Measurements from ENCODE around the gene TBC1D9B. TPM values are rescaled to one million over a fixed set of nuclear protein-coding genes. Genes with fewer than 3 reads are reported as not detected.
"Not testable (repeated sequence)": the region's sequence is repeated elsewhere in the genome, so short reads cannot be mapped to it uniquely, and the experiment has no call there.

The TBC1D9B gene
- total and polyA plus RNA-seq, 11 donors = 29.3 to 68.9 (median 43.1) TPM

DNA sequence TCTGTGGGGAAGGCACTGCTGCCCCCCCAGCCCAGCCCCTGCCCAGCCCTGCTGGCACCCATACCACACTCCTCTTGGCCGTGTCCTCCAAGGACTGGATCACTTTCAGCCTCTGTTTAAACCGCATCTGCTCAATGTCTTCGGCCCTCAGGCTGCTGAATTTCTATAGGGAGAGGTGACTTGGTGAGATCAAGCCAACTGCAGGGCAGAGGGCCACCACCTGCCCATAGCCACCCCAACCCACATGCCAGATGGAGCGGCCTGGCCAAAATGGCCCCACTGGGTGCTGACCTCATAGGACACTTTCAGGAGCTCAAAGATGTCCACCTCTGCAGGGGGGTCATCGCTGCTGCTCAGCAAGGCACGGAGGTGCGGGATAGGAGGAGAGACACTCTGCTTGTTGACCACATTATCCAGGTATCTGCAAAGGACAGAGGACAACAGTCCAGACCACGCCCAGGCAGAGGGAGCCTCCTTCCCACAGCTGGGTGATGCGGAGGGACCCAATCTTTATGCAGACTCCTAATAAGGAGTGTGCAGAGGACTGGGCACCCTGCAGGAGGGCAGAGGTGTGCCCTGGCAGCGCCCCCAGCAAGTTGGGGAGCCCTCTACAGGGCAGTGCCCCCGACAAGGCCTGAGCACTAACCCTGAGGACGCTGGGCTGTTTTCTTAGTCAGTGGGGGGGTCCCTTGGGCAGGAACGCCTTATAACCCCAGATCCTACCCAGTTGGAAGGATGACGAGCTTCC, 34.7 kb downstream of the TBC1D9B start:
- Histone ChIP-seq H3K4me3 (no peak overlapping the region), H3K36me3 (peaks cover 0 to 95% (median 74%) of the 10 kb centered on the region in 9 donors), H3K27ac (peak overlapping the region in 4 of 12 donors; percentile 14 to 62 (median 32)), H3K27me3 (no peaks in the 10 kb centered on the region), H3K4me1 (peaks cover 0 to 15% (median 1%) of the 10 kb centered on the region in 12 donors), H3K9me3 (no peaks in the 10 kb centered on the region)
- TF ChIP-seq, protein P1, sequence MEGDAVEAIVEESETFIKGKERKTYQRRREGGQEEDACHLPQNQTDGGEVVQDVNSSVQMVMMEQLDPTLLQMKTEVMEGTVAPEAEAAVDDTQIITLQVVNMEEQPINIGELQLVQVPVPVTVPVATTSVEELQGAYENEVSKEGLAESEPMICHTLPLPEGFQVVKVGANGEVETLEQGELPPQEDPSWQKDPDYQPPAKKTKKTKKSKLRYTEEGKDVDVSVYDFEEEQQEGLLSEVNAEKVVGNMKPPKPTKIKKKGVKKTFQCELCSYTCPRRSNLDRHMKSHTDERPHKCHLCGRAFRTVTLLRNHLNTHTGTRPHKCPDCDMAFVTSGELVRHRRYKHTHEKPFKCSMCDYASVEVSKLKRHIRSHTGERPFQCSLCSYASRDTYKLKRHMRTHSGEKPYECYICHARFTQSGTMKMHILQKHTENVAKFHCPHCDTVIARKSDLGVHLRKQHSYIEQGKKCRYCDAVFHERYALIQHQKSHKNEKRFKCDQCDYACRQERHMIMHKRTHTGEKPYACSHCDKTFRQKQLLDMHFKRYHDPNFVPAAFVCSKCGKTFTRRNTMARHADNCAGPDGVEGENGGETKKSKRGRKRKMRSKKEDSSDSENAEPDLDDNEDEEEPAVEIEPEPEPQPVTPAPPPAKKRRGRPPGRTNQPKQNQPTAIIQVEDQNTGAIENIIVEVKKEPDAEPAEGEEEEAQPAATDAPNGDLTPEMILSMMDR (IDR thresholded peaks at IDR 0.05) = no peak
- no peak for TF ChIP-seq POLR2A (IDR thresholded peaks at IDR 0.05)
- intact Hi-C loops (cut with DNase I) = loop anchor here in 1 of 10 donors (5.0 kb wide), 1 partner anchor 34 kb away; the partner anchor contains the start of gene TBC1D9B
- DNase-seq (no peak), ATAC-seq (no peak)
- WGBS, 4 donors = 91 to 94% (median 91%) methylated on average over 13 to 14 of the region's 14 CpGs

DNA sequence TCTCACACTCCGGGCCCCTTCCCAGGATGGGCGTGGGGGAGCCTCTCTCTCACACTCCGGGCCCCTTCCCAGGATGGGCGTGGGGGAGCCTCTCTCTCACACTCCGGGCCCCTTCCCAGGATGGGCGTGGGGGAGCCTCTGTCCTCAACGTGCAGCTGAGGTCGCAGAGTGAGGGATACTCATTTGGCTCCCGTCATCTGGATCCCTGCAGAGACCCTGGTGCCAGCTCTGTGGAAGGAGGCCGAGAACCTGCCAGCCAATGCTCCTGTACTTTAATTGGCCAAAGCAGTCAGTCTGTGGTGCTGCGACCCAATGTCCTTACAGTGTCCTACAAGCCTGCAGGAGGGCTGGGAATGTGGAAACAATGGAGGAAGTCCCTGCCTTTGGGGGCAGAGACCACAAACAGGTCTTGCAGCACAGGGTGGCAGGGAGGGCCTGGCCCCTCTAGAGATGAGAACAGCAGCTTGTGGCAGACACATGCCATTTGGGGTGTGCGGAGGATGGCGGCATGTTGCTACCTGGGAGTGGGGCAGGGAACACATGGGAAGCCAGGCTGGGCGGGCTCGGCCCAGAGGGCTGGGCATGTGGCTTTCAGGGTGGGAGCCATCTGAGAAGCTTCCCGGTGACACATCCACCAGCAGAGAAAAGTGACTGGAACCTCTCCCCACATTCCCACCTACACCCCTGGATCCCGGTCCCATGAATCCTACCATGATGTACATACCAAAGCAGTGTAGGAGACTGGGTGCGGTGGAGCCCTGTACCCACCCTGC, 35.5 kb downstream of the TBC1D9B start:
- Histone ChIP-seq H3K36me3 (peaks cover 0 to 95% (median 72%) of the 10 kb centered on the region in 9 donors), H3K27me3 (no peaks in the 10 kb centered on the region), H3K4me3 (no peak overlapping the region), H3K27ac (peak overlapping the region in 6 of 12 donors; percentile 6 to 62 (median 32)), H3K4me1 (peaks cover 0 to 15% (median 1%) of the 10 kb centered on the region in 12 donors), H3K9me3 (no peaks in the 10 kb centered on the region)
- ATAC-seq (no peak), DNase-seq (no peak)
- intact Hi-C loops (cut with DNase I) = loop anchor here in 1 of 10 donors (5.0 kb wide), 1 partner anchor 35 kb away; the partner anchor contains the start of gene TBC1D9B
- 74 to 88% (median 79%) methylated on average over 10 to 15 of the region's 18 CpGs for WGBS, 4 donors
- TF ChIP-seq, protein P1 (IDR thresholded peaks at IDR 0.05) = no peak
- no peak for TF ChIP-seq POLR2A (IDR thresholded peaks at IDR 0.05)

DNA sequence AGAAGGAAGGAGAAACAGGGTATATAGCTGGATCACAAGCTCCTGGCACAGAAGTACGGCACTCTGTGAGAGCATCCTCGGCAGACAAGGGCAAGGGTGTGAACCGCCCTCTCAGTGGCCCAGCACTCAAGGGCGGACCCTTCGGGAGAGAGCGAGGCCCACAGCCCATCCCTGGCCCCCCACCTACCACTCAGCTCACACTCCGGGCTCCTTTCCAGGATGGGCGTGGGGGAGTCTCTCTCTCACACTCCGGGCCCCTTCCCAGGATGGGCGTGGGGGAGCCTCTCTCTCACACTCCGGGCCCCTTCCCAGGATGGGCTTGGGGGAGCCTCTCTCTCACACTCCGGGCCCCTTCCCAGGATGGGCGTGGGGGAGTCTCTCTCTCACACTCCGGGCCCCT, 36.2 kb downstream of the TBC1D9B start:
- DNase-seq, H3K9me3 ChIP-seq, H3K27me3 ChIP-seq, ATAC-seq, H3K4me3 ChIP-seq: not testable (repeated sequence)
- H3K4me1 ChIP-seq = peaks cover 0 to 15% (median 1%) of the 10 kb centered on the region in 12 donors
- intact Hi-C loops (cut with DNase I) = loop anchor here in 1 of 10 donors (5.0 kb wide), 1 partner anchor 36 kb away; the partner anchor contains the start of gene TBC1D9B
- 75 to 85% (median 81%) methylated on average over 10 to 14 of the region's 14 CpGs for WGBS, 4 donors
- H3K36me3 ChIP-seq = peaks cover 0 to 95% (median 66%) of the 10 kb centered on the region in 9 donors
- peak overlapping the region in 4 of 12 donors; percentile 23 to 74 (median 39) for H3K27ac ChIP-seq

DNA sequence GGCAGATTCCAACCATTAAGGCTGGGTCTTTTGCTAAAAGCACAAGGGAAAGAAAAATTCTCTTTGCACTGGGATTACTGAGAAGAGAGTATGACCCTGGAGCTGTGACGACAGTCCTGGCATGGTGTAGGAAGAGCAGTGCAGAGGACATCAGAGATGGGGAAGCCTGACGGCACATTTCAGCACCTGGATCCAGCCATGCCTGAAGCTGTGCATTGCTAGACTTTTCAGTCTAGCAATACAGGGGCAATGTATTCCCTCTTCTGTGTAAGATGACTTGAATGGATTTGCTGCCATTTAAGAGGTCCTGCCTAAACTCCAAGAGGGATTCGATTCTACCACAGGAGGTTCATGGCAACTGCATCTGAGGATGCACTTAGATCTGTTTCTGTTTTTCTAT, 36.7 kb downstream of the TBC1D9B start:
- whole genome bisulfite sequencing, 4 donors = 77 to 89% (median 84%) methylated on average over 3 of the region's 3 CpGs
- Histone ChIP-seq H3K27me3 (no peaks in the 10 kb centered on the region), H3K4me3 (no peak overlapping the region), H3K27ac (peak overlapping the region in 6 of 12 donors; percentile 10 to 74 (median 39)), H3K4me1 (peaks cover 0 to 15% (median 1%) of the 10 kb centered on the region in 12 donors), H3K36me3 (peaks cover 0 to 94% (median 60%) of the 10 kb centered on the region in 9 donors), H3K9me3 (no peaks in the 10 kb centered on the region)
- intact Hi-C loops (cut with DNase I) = loop anchor here in 2 of 10 donors (1.0 to 5.0 kb wide), 2 partner anchors 36 to 37 kb away; partner anchors contain the start of gene TBC1D9B (in 1 of the 2)
- DNase-seq (no peak), ATAC-seq (no peak)
- TF ChIP-seq, protein P1 (IDR thresholded peaks at IDR 0.05) = no peak
- no peak for TF ChIP-seq POLR2A (IDR thresholded peaks at IDR 0.05)

Measured in heart left ventricle (tissue), 16 donors.